GM13977 (cell line): ENCODE results near the gene ITSN1.

Experiments
- DNase-seq: peaks from one replicate; pipeline ENCODE4 v3.0.0; 2012; ENCODE audit warnings: low spot score
- CTCF ChIP-seq: IDR thresholded peaks from 2 replicates; pipeline ENCODE4 v1.5.1; 2012; ENCODE audit warnings: mild to moderate bottlenecking, control low read depth; ENCODE audit not compliant: insufficient read depth; ENCODE audit errors: extremely low read depth, missing control alignments
- in situ Hi-C: fragments of 300-500 bp; cut with MboI; formaldehyde crosslinking; loops from one replicate; pipeline ENCODE4 v1.12.0; 2022; ENCODE audit warnings: low sequenced_read_pairs, low pct_unique_long_range_greater_than_20kb, mixed read lengths, inconsistent platforms; ENCODE audit not compliant: unreplicated experiment

ITSN1 gene

GRCh38 chr21:33751120-33751519 lies 108.8 kb downstream of the ITSN1 start:
- in situ Hi-C loops, result no loop called here
- no peak for DNase-seq
- no peak for TF ChIP-seq CTCF

- in situ Hi-C loops, result no loop called here
- TF ChIP-seq CTCF, result no peak
- no peak for DNase-seq
These were observed 109.2 kb downstream of the ITSN1 start for GRCh38 chr21:33751533-33751932.

GRCh38 chr21:33752260-33752659 lies 110.0 kb downstream of the ITSN1 start:
- in situ Hi-C loops, result no loop called here
- TF ChIP-seq CTCF, result no peak
- DNase-seq, result no peak

GRCh38 chr21:33753886-33754285 lies 111.6 kb downstream of the ITSN1 start:
- TF ChIP-seq CTCF, result no peak

GRCh38 chr21:33754481-33754880 lies 112.2 kb downstream of the ITSN1 start:
- DNase-seq, result no peak
- in situ Hi-C loops, result no loop called here
- no peak for TF ChIP-seq CTCF

More at GRCh38 chr21:33753886-33754285, 111.6 kb downstream of the ITSN1 start:
- in situ Hi-C loops, result no loop called here
- DNase-seq, result no peak

GRCh38 chr21:33755354-33755753 lies 113.1 kb downstream of the ITSN1 start:
- DNase-seq, result no peak
- in situ Hi-C loops, result no loop called here
- TF ChIP-seq CTCF, result no peak
